Ovary (tissue), 3 donors: ENCODE data around the gene CTBP1.

ENCODE experiments used
- CTCF ChIP-seq, 3 donors: fragments of 450-650 bp in 2 of 3; fragments of 200-600 bp in 1 of 3; IDR thresholded peaks; one replicate each; pipeline versions ENCODE4 v1.5.1 to v1.8.0; 2016 to 2022; ENCODE audit warnings: antibody characterized with exemption in 3 of 3, mild to moderate bottlenecking in 1 of 3
- POLR2A ChIP-seq: fragments of 450-650 bp; IDR thresholded peaks from one replicate; pipeline ENCODE4 v1.6.1; 2017; ENCODE audit warnings: antibody characterized with exemption, mild to moderate bottlenecking, moderate library complexity
- donor health status: DM: no; HTN: no; CAD: no.

- no peak for TF ChIP-seq POLR2A
- TF ChIP-seq CTCF (IDR thresholded peaks at IDR 0.05), result no peak
These were observed 39.1 kb downstream of the CTBP1 start for GRCh38 chr4:1209821-1210220.
